T follicular helper cell (primary cell): ENCODE results near the gene FXYD2.
"Not testable (repeated sequence)": the region's sequence is repeated elsewhere in the genome, so short reads cannot be mapped to it uniquely, and the experiment has no call there.

ENCODE experiments used
- DNase-seq: peaks from one replicate; pipeline ENCODE4 v3.0.0-alpha.2; 2020; ENCODE audit warnings: low read depth
- total RNA-seq, 2 experiments: gene quantifications; one replicate each; lab custom pipeline; 2026; lab: John Stamatoyannopoulos, UW

Gene FXYD2
- total RNA-seq: 0 to 1.6 reads per million in 2 experiments

DNA sequence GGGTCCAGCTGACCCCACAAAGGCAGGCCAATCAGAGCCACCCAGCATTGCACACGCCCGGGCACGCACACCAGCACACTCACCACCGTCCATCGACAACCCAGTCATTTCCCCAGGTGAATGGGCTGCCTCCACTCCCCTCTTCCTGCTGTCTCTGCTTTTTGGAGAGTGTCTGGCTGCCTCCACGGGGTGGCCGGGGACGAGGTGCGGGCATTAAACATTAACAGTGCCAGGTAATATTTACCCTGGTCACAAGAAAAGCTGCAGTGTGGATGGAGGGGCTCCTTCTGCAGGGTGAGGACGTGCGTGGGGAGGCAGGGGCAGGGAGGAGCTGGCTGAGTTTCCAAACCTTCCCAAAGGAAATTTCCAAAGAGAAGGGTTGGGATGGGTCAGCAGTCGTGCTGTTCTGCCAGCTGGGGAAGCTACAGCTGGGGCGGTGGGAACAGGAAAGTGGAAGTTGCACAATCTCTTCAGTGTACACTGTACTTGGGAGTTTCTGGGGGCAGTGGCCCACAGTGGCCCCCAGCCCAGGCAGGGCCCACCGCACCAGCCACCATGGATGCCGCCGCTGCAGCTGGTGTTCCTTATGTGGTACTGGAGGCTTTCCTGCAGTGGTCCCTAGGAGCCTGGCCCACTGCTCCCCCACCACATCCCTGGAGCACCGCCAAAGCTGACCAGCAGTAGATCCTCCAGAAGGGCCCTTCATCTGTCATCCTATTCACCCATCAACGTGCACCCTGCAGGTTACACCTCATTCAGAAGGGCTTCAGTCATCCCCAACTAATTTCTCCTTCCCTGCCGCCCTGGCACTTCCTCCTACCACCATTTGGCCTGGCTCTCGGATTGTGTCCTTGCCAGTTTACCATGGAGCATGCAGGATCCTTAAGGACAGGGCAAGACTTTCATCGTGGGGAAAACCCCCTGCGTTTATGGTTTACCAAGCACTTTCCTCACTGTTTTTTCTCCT is at the start of gene FXYD2:
Gene FXYD2, minus strand, starts transcription at position 174 of the 967 bp plus-strand sequence. Its CDS starts 66 bp downstream, at position 108.
- DNase-seq: no peak

DNA sequence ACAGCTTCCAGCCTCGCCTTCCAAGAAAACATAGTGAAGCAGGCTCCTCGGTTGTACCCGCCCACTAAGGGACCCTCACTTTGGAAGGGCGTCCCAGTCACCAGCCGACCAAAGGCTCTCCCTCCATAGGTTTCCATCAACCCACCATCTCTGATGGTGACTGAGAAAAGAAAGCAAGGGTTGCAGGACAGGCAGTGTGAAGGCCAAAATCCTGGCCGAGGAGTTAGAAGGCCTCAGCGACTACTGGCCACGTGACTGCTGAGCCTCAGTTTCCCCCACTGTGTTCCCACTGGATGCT is 49.2 kb upstream of the FXYD2 start:
- no peak for DNase-seq

DNA sequence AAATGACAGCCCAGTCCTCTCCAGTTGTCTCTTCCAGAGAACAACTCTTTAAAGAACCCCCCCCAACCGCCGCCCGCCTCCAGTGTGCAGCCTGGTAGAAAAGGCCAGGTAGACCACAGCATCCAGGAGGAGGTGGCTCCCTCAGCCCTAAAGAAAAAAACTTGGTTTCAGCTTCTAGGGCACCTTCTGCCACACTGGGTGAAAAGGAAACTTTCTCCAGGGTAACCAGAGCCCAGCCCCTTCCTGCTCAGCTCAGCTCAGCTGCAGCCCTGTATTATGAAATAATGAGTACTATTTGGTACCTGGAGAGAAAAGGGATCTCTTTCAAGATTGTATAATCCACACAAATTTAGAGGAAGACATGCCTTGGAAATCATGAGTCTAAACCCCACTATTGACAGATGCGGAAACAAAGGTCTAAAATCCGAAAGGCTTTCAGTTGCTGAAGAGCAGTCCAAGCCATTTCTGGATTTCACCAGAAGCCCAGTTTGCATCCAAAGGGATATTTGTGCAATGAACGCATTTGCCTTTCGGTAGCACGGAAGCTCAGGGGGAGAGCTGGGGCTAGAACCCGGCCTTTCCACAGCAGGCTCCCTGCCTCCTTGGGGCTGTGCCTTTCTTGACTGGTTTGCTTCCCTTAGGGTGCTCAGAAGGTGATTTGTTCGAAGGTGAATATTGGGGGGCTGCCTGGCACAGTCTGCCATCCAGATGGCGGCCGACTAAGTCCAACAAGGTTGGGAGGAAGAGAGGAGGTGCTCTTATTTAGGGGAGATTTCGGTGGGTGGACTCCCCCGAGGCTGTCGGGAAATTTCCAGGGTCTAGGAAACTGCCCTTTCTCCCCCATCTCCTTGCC is 48.7 kb upstream of the FXYD2 start:
- DNase-seq: no peak

- no peak for DNase-seq
Measured at GRCh38 chr11:117872420-117872961, 47.9 kb upstream of the FXYD2 start.

DNA sequence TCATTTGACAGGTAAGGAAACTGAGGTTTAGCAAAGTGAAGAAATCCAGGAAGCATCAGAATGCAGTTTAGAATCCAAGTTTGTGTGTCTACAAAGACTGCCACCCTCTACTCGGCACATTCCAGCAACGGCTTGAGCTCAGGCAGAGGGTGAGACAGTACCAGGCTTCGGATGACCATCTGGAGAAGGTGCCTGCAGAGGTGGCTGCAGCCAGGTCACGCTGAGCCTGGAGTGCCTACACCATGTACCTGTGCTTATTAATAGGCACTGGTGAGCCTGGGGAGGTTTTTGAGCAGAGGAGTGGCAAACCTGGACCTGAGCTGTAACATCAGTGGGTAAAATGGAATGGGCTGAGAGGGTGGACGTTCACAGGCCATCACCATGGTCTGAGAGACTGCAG is 47.2 kb upstream of the FXYD2 start:
- no peak for DNase-seq

DNA sequence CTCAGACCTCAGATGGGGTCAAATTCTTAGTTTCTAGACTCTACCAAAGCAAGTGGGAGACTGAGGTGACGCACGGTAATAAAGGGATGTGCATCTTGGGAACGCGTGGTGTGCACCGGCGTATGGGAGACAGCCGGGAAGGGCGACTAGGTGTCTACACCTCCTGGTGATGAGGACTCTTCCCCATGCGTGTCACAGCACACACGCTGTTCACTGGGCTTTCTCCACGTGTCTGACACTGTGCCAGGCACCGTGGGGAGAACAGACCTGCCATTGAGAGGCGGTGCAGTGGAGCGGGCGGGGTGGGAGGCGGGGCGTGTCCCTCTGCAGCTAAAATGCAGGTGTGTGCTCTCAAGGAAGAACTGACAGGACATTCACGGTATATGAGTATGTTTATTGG is 46.6 kb upstream of the FXYD2 start:
- no peak for DNase-seq

- no peak for DNase-seq
Measured at GRCh38 chr11:117870103-117870952, 45.8 kb upstream of the FXYD2 start.

- DNase-seq: no peak
Measured at GRCh38 chr11:117869604-117870003, 45.1 kb upstream of the FXYD2 start.

GRCh38 chr11:117868815-117869561 is 44.4 kb upstream of the FXYD2 start:
- DNase-seq: no peak

DNA sequence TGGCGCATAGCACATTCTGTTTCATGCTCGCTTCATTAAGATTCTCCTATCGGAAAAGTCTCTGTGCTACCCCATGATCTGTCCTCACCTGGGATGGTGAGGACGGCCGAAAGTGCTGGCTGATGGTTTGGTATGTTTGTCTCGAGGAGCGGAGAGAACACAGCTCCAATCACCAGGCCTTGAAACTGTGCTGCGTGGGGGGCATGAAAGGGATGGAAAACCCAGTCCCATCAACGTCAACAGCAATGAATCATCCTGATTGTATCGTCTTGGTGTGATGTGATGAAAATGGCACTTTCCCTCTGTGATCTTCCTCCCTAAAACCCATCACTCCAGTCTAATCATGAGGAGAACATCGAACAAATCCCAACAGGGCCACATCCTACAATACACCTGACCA is 43.5 kb upstream of the FXYD2 start:
- no peak for DNase-seq

- DNase-seq: no peak
Measured at GRCh38 chr11:117866526-117866925, 42.0 kb upstream of the FXYD2 start.

DNA sequence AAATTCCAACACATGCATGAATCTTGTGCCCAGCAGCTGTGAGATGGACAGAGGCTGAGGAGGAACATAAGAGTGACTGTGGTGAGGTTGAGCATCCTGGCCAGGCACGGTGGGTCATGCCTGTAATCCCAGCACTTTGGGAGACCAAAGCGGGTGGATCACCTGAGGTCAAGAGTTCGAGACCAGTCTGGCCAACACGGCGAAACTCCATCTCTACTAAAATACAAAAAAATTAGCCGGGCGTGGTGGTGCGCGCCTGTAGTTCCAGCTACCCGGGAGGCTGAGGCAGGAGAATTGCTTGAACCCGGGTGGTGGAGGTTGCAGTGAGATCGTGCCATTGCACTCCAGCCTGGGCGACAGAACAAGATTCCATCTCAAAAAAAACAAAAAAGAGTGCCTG is 41.0 kb upstream of the FXYD2 start:
- not testable (repeated sequence) for DNase-seq

- DNase-seq: no peak
Measured at GRCh38 chr11:117863383-117863782, 38.8 kb upstream of the FXYD2 start.

DNA sequence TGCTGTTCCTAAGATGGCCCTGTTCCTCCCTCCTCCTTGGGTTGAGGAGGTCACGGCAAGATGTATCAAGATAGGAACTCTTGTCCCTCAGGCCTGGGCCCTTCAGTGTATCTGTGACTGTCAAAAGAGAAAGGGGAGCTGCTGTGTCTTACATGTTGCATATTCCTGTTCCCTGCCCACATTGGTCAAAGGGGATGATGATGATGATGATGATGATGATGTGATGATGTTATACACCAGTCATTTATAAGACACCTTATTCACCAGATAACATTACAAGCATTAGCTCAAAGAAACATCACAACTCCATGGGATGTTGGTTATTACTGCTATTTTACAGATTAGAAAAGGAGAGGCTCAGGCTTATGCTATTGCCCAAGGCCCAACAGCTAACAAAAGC is 38.2 kb upstream of the FXYD2 start:
- no peak for DNase-seq

- DNase-seq: no peak
Measured at GRCh38 chr11:117862019-117862725, 37.6 kb upstream of the FXYD2 start.

- DNase-seq: no peak
Measured at GRCh38 chr11:117861151-117862018, 36.8 kb upstream of the FXYD2 start.

- DNase-seq: no peak
Measured at GRCh38 chr11:117860139-117860538, 35.6 kb upstream of the FXYD2 start.

DNA sequence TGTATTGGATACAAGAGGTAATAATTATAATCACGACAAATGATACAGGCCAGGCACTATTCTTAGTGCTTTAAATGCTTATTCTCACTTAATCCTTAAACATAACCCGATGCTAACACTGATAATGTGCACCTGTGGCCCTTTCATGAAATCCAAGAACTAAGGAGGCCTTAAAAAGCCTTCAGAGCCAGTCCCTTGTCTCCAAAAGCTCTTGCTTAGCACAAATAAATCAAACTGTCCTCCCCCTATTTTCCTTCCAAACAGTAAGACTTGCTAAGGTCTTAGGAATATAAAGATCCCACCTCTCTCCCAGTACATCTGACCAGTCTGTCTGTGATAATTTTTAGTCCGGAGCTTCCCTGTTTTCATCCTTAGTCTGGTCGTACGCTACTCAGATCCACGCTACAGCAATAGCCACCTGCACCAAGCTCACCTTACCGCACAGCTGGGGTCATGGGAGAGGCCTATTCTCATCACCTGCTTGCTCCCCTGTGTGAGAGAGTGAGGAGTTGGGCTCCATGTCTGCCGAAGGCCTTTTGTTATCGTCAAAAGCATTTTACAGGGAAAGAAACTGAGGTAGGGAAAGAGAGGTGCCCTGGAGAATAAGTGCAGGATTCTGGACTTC is 35.1 kb upstream of the FXYD2 start:
- DNase-seq: no peak

GRCh38 chr11:117859061-117859460 is 34.5 kb upstream of the FXYD2 start:
- no peak for DNase-seq
